ENCODE results near the gene GFOD1. TPM values are rescaled to one million over a fixed set of nuclear protein-coding genes. Genes with fewer than 3 reads are reported as not detected.

GFOD1 gene
- total RNA-seq, 1 experiment from 2014 or later = 0.68 TPM

DNA sequence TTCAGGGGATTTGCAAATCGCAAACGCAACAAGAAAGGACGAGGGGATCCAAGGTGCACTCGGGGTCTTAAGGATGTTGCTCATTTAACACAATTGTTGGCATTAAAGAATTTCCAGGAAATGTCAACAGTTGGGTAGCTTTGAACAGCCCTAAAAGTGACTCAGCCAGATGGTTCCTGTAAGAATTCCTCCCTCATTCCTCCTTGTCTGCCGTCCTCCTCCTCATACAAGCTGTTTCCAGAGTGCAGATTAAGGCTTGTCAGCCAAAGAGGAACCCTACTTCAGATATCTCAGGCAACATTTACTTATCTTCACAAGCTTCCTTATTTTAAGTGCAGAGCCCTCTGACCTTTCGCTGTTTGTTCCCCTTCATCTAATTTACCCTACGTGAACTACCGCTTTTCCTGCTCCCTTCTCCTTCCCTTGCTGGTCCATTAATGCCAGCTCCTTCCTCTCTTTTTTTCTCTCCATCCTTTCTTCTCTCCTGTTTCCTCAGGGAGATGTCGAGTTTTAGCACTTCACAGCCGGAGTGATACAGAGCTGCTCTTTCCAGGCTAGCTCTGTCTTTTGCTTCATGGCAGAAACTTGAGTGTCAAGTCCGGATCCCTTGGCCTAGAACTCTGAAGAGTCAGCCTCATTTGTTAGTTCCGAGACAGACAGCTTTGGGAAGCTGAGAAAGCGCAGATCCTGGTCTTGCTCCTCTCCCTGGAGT, 132.9 kb downstream of the GFOD1 start:
- Histone ChIP-seq H3K36me3 (ENCODE audit: low read depth) (no peaks in the 10 kb centered on the region), H3K4me3 (no peak overlapping the region), H4K20me1 (ENCODE audit: insufficient read depth) (no peaks in the 10 kb centered on the region), H3K9me2 (ENCODE audit: insufficient read depth) (no peaks in the 10 kb centered on the region), H3F3A (ENCODE audit: insufficient read depth, low read depth) (peaks cover 25% of the 10 kb centered on the region), H3K27me3 (ENCODE audit: insufficient read depth, low read depth) (no peaks in the 10 kb centered on the region), H3K4me2 (peak overlapping the region; percentile 75), H3K79me2 (ENCODE audit: low read depth) (no peaks in the 10 kb centered on the region), H2AFZ (no peak overlapping the region), H3K27ac (peak overlapping the region; percentile 74), H3K9me3 (ENCODE audit: insufficient read depth, low read depth) (no peaks in the 10 kb centered on the region), H3K4me1 (replicated peaks; ENCODE audit: insufficient read depth) (peaks cover 38% of the 10 kb centered on the region)
- DNase-seq = no peak
- BruUV-seq (replicated peaks) = no TSS peak
- intact Hi-C loops (cut with micrococcal nuclease; ENCODE audit: unreplicated experiment) = loop anchor here (1.0 kb wide), 3 partner anchors 43 to 371 kb away; no protein-coding TSS in a partner anchor
- TF ChIP-seq EZH2 (IDR thresholded peaks at IDR 0.05; ENCODE audit: low read depth) = no peak
- TF ChIP-seq, protein P1, sequence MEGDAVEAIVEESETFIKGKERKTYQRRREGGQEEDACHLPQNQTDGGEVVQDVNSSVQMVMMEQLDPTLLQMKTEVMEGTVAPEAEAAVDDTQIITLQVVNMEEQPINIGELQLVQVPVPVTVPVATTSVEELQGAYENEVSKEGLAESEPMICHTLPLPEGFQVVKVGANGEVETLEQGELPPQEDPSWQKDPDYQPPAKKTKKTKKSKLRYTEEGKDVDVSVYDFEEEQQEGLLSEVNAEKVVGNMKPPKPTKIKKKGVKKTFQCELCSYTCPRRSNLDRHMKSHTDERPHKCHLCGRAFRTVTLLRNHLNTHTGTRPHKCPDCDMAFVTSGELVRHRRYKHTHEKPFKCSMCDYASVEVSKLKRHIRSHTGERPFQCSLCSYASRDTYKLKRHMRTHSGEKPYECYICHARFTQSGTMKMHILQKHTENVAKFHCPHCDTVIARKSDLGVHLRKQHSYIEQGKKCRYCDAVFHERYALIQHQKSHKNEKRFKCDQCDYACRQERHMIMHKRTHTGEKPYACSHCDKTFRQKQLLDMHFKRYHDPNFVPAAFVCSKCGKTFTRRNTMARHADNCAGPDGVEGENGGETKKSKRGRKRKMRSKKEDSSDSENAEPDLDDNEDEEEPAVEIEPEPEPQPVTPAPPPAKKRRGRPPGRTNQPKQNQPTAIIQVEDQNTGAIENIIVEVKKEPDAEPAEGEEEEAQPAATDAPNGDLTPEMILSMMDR (conservative IDR thresholded peaks at IDR 0.05) = no peak
- CTCF ChIA-PET = interaction anchor here (0.6 to 0.7 kb wide), 2 partner anchors 17 to 20 kb away, joined by 3 read pairs; no protein-coding TSS in a partner anchor
- POLR2A ChIA-PET (ENCODE audit: unreplicated experiment) = no interaction called here

GRCh38 chr6:13352165-13352564, 135.2 kb downstream of the GFOD1 start:
- peaks cover 36% of the 10 kb centered on the region for H3K4me1 ChIP-seq (replicated peaks; ENCODE audit: insufficient read depth)
- POLR2A ChIA-PET (ENCODE audit: unreplicated experiment) = no interaction called here

DNA sequence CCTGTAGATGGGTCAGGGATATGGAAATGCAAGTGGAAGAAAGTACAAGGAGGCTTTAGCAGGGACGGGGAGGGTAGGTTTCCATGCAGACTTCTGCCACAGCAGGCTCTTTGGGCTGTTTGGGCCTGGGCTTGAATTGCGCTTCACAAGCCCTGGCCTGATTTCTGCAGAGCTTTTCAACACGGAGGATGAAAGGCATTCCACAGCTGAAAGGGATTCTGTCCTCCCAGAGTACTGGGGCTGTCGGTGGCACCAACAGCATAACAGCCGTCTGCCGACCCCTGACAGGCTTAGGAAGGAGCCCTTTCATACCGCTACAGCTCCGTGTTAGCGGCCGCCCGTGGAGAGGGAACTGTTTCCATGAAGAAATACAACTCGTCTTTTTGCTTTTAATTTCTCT, 136.1 kb downstream of the GFOD1 start:
- Histone ChIP-seq H3K36me3 (ENCODE audit: low read depth) (no peaks in the 10 kb centered on the region), H3K4me1 (replicated peaks; ENCODE audit: insufficient read depth) (peaks cover 30% of the 10 kb centered on the region), H4K20me1 (ENCODE audit: insufficient read depth) (no peaks in the 10 kb centered on the region), H3K9me2 (ENCODE audit: insufficient read depth) (no peaks in the 10 kb centered on the region), H3F3A (ENCODE audit: insufficient read depth, low read depth) (peaks cover 23% of the 10 kb centered on the region), H3K27ac (no peak overlapping the region), H3K4me3 (no peak overlapping the region), H3K4me2 (no peak overlapping the region), H3K27me3 (ENCODE audit: insufficient read depth, low read depth) (no peaks in the 10 kb centered on the region), H3K9me3 (ENCODE audit: insufficient read depth, low read depth) (no peaks in the 10 kb centered on the region), H3K79me2 (ENCODE audit: low read depth) (no peaks in the 10 kb centered on the region), H2AFZ (no peak overlapping the region)
- ChIA-PET CTCF (no interaction called here), POLR2A (ENCODE audit: unreplicated experiment) (no interaction called here)
- DNase-seq = no peak
- intact Hi-C loops (cut with micrococcal nuclease; ENCODE audit: unreplicated experiment) = no loop called here
- no peak for TF ChIP-seq EZH2 (IDR thresholded peaks at IDR 0.05; ENCODE audit: low read depth)
- TF ChIP-seq, protein P1 (conservative IDR thresholded peaks at IDR 0.05) = no peak
- BruUV-seq (replicated peaks) = no TSS peak

More at GRCh38 chr6:13352165-13352564, 135.2 kb downstream of the GFOD1 start:
- H2AFZ ChIP-seq = no peak overlapping the region
- H3K36me3 ChIP-seq (ENCODE audit: low read depth) = no peaks in the 10 kb centered on the region
- DNase-seq = no peak
- intact Hi-C loops (cut with micrococcal nuclease; ENCODE audit: unreplicated experiment) = no loop called here
- H3K27me3 ChIP-seq (ENCODE audit: insufficient read depth, low read depth) = no peaks in the 10 kb centered on the region
- peaks cover 25% of the 10 kb centered on the region for H3F3A ChIP-seq (ENCODE audit: insufficient read depth, low read depth)
- H3K9me2 ChIP-seq (ENCODE audit: insufficient read depth) = no peaks in the 10 kb centered on the region
- no peak overlapping the region for H3K27ac ChIP-seq
- H3K4me2 ChIP-seq = no peak overlapping the region
- no peaks in the 10 kb centered on the region for H3K79me2 ChIP-seq (ENCODE audit: low read depth)
- CTCF ChIA-PET = no interaction called here
- BruUV-seq (replicated peaks) = no TSS peak
- H3K9me3 ChIP-seq (ENCODE audit: insufficient read depth, low read depth) = no peaks in the 10 kb centered on the region
- H4K20me1 ChIP-seq (ENCODE audit: insufficient read depth) = no peaks in the 10 kb centered on the region
- no peak overlapping the region for H3K4me3 ChIP-seq
- TF ChIP-seq, protein P1 (conservative IDR thresholded peaks at IDR 0.05) = no peak
